CD4-positive, alpha-beta T cell treated with Interleukin-10 for 1 hour (primary cell): ENCODE data around the gene ZNF417.
"Not testable (repeated sequence)": the region's sequence is repeated elsewhere in the genome, so short reads cannot be mapped to it uniquely, and the experiment has no call there.

Experiments
- DNase-seq: peaks from one replicate; pipeline ENCODE4 v3.0.0-alpha.2; 2020

The ZNF417 gene

DNA sequence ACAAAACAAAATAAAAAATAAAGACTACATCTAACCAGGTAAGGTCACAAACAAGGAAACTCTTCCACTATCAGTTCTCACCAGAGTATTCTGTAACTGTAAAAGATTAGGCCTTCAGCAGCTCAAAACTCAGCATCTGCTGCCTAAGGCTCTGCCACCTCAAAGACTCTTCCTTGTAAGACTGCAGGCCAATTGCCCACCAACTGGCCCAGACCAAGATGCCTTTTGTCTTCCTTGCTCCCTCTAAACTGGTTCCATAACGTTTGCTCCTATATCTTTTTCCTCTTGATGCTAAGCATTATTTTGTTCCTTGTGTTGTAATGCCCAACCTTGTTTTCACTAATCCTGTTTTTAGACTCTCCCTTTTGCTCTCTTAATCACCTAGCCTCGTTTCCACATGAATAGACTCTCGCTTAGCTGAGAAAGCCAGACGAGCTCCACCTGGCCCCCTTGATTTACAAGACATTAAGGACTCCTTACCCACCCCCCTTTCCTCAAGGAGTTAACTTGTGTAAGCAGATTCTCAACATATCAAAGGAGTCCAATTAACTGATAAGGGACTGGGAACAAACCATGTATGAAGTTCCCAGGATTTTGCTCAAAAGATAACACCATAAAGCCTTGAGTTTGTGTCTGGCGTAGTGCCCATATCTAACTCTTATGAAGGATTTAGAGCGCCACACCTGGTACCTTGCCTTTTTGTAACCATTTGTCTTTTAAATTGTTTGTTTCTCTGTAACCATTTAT lies 29.0 kb downstream of the ZNF417 start:
- no peak for DNase-seq

DNA sequence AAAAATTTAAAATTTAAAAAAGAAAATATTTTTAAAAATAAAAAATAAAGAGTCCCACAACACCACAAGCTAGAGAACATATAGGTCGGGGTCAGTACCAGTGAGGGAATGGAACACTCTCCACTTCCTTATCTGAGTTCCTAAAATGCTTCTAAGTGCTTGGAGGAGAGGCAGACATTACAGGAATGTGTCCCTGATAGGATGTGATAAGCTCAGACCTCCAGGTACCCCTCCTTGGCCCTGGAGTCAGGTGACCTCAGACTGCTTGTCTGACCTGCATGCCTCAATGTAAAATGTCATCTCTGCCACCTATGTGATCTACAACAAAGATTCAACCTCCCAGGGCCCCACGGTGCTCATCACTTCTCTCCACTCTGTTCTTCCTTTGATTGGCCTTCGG lies 30.3 kb downstream of the ZNF417 start:
- no peak for DNase-seq

DNA sequence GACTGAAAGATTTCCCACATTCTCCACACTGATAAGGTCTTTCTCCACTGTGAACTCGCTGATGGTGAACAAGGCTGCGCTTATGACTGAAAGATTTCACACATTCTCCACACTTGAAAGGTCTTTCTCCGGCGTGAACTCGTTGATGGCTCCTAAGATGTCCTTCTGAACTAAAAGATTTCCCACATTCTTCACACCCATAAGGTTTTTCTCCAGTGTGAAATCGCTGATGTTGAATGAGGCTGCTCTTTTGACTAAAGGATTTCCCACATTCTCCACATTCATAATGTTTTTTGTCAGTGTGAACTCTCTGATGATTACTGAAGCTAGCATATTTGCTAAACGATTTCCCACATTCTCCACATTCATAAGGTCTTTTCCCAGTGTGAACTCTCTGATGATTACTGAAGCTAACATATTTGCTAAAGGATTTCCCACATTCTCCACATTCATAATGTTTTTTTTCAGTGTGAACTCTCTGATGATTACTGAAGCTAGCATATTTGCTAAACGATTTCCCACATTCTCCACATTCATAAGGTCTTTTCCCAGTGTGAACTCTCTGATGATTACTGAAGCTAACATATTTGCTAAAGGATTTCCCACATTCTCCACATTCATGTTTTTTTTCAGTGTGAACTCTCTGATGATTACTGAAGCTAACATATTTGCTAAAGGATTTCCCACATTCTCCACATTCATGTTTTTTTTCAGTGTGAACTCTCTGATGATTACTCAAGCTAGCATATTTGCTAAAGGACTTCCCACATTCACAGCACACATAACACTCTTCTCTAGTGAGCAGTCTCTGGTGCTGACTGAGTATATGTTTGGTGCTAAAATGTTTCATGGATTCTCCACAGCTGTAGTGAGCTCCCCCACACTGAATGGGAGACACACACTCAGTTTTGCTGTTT lies 42.3 kb downstream of the ZNF417 start:
- not testable (repeated sequence) for DNase-seq

DNA sequence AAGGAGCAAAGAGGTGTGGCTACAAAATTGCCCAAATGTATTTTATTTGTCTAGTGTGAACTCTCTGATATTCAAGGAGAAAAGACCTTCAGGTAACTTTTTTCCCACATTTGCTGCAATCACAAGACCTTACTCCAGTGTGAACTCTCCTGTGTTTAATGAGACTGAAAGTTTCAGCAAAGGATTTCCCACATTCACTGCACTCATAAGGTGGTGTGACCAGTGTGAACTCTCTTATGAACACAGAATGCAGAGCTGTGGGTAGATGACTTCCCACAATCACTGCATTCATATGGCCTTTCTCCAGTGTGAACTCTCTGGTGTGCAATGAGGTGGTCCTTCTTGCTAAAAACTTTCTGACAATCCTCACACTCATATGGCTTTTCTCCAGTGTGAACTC lies 43.9 kb downstream of the ZNF417 start:
- DNase-seq: no peak

DNA sequence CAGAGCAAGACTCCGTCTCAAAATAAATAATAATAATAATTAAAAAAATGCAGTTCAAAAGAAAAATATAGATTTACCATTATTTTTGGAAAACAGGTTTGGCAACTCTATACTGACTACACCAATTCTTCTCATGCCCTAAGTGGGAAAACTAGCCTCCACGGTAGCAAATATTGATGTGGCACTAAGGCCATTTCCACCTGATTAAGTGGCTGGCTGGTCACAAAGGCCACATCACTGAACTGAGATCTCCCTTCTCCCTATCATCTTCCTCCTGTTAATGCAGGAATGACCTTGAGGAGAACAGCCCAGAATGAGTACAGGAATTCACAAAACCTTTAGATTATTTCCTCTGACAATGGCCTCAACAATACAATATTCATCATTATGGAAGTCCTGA lies 46.2 kb downstream of the ZNF417 start:
- DNase-seq: no peak

DNA sequence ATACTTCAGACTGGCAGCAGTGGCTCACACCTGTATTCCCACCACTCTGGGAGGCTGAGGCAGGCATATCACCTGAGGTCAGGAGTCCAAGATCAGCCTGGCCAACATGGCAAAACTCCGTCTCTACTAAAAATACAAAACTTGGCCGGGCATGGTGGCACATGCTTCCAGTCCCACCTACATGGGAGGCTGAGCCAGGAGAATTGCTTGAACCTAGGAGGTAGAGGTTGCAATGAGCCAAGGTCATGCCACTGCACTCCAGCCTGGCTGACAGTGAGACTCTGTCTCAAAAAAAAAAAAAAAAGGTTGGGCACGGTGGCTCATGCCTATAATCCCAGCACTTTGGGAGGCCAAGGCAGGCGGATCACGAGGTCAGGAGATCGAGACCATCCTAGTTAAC lies 46.7 kb downstream of the ZNF417 start:
- DNase-seq: not testable (repeated sequence)

DNA sequence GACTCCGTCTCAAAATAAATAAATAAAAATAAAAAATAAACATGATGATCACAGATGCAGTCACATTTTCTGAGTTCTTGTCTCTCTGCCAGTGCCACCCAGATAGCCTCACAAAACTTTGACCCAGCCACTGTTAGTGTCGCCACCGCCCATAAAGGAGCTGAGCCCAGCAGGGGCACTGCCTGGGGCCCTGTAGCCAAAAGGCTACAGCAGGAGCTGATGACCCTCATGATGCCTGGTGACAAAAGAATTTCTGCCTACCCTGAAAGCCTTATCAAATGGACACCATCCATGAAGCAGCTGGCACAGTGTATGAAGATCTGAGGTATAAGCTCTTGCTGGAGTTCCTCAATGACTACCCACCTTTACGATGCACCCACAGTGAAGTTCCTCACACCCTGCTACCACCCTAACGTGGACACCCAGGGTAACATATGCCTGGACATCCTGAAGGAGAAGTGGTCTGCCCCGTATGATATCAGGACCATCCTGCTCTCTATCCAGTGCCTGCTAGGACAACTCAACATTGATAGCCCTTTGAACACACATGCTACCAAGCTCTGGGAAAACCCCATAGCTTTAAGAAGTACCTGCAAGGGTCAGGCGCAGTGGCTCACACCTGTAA lies 48.4 kb downstream of the ZNF417 start:
- DNase-seq: no peak
